H9 (cell line): ENCODE data around the gene B3GAT3. TPM values are rescaled to one million over a fixed set of nuclear protein-coding genes. Genes with fewer than 3 reads are reported as not detected.
A peak's percentile ranks its signal among the peaks of the same experiment; 100 is the strongest.
"Not testable (repeated sequence)": the region's sequence is repeated elsewhere in the genome, so short reads cannot be mapped to it uniquely, and the experiment has no call there.

Experiments used
- DNase-seq: peaks from one replicate; pipeline ENCODE4 v3.0.0-alpha.2; 2017
- H2AFZ ChIP-seq: one replicate; pipeline ENCODE4 v1.6.1; 2013; ENCODE audit warnings: mild to moderate bottlenecking, low read length, control low read depth, moderate library complexity
- H2AK5ac ChIP-seq: 2 replicates; pipeline ENCODE4 v1.6.1; 2013; ENCODE audit warnings: low read length, control low read depth, mixed read lengths; ENCODE audit not compliant: insufficient read length
- H2BK120ac ChIP-seq: one replicate; pipeline ENCODE4 v1.6.1; 2013; ENCODE audit warnings: low read depth, mild to moderate bottlenecking, low read length, control low read depth, inconsistent platforms; ENCODE audit not compliant: poor library complexity, severe bottlenecking
- H2BK12ac ChIP-seq: 2 replicates; pipeline ENCODE4 v1.6.1; 2013; ENCODE audit warnings: low read length, control low read depth, mixed read lengths, low read depth; ENCODE audit not compliant: insufficient read length
- H2BK15ac ChIP-seq: 2 replicates; pipeline ENCODE4 v1.6.1; 2013; ENCODE audit warnings: low read depth, low read length, control low read depth
- H2BK20ac ChIP-seq: one replicate; pipeline ENCODE4 v1.6.1; 2013; ENCODE audit warnings: low read depth, mild to moderate bottlenecking, low read length, control low read depth, inconsistent platforms; ENCODE audit not compliant: poor library complexity, severe bottlenecking
- H2BK5ac ChIP-seq: 2 replicates; pipeline ENCODE4 v1.6.1; 2013; ENCODE audit warnings: low read length, control low read depth, mixed read lengths; ENCODE audit not compliant: insufficient read length
- H3K14ac ChIP-seq: 2 replicates; pipeline ENCODE4 v1.6.1; 2013; ENCODE audit warnings: low read length, control low read depth; ENCODE audit not compliant: insufficient read depth
- H3K18ac ChIP-seq: 2 replicates; pipeline ENCODE4 v1.6.1; 2013; ENCODE audit warnings: low read depth, mild to moderate bottlenecking, mixed read lengths, low read length, control low read depth; ENCODE audit not compliant: insufficient read length
- H3K23ac ChIP-seq: 2 replicates; pipeline ENCODE4 v1.6.1; 2013; ENCODE audit warnings: low read length, control low read depth, mixed read lengths, low read depth; ENCODE audit not compliant: insufficient read length
- H3K23me2 ChIP-seq: 2 replicates; pipeline ENCODE4 v1.6.1; 2013; ENCODE audit warnings: low read depth, mild to moderate bottlenecking, mixed read lengths, low read length, control low read depth; ENCODE audit not compliant: insufficient read length, poor library complexity, severe bottlenecking
- H3K27ac ChIP-seq: 2 replicates; pipeline ENCODE4 v1.5.1; 2013; ENCODE audit warnings: low read length, control low read depth, mixed read lengths, low read depth; ENCODE audit not compliant: insufficient read length
- H3K27me3 ChIP-seq: 2 replicates; pipeline ENCODE4 v1.6.1; 2013; ENCODE audit warnings: low read length, control low read depth, inconsistent platforms; ENCODE audit not compliant: insufficient read depth
- H3K4ac ChIP-seq: 2 replicates; pipeline ENCODE4 v1.6.1; 2013; ENCODE audit warnings: low read depth, mild to moderate bottlenecking, control low read depth, inconsistent platforms, low read length, moderate library complexity
- H3K4me1 ChIP-seq: 2 replicates; pipeline ENCODE4 v1.6.1; 2013; ENCODE audit warnings: low read length, control low read depth, inconsistent platforms; ENCODE audit not compliant: insufficient read depth
- H3K4me2 ChIP-seq: 2 replicates; pipeline ENCODE4 v1.6.1; 2013; ENCODE audit warnings: low read length, control low read depth, mixed read lengths; ENCODE audit not compliant: insufficient read length, insufficient read depth
- H3K56ac ChIP-seq: 2 replicates; pipeline ENCODE4 v1.6.1; 2013; ENCODE audit warnings: low read depth, mild to moderate bottlenecking, mixed read lengths, low read length, control low read depth; ENCODE audit not compliant: insufficient read length
- H3K79me1 ChIP-seq: 2 replicates; pipeline ENCODE4 v1.6.1; 2013; ENCODE audit warnings: low read depth, mild to moderate bottlenecking, moderate library complexity, low read length, control low read depth, inconsistent platforms; ENCODE audit not compliant: insufficient read depth, poor library complexity, severe bottlenecking
- H3K79me2 ChIP-seq: 2 replicates; pipeline ENCODE4 v1.6.1; 2013; ENCODE audit warnings: low read length, control low read depth, inconsistent platforms; ENCODE audit not compliant: insufficient read depth
- H3K9ac ChIP-seq: 2 replicates; pipeline ENCODE4 v1.6.1; 2013; ENCODE audit warnings: low read length, control low read depth, mixed read lengths; ENCODE audit not compliant: insufficient read length; ENCODE audit errors: extremely low read depth
- H3K9me3 ChIP-seq: one replicate; pipeline ENCODE4 v1.6.1; 2013; ENCODE audit warnings: low read depth, low read length, inconsistent platforms; ENCODE audit not compliant: control insufficient read depth
- H3T11ph ChIP-seq: one replicate; pipeline ENCODE4 v1.6.1; 2013; ENCODE audit warnings: mild to moderate bottlenecking, low read length, control low read depth, inconsistent platforms
- H4K20me1 ChIP-seq: one replicate; pipeline ENCODE4 v1.6.1; 2013; ENCODE audit not compliant: control insufficient read depth, insufficient read length, insufficient read depth
- H4K5ac ChIP-seq: 2 replicates; pipeline ENCODE4 v1.6.1; 2013; ENCODE audit warnings: low read depth, mild to moderate bottlenecking, mixed read lengths, low read length, control low read depth; ENCODE audit not compliant: insufficient read length
- H4K8ac ChIP-seq: replicated peaks from 2 replicates; pipeline ENCODE4 v1.6.1; 2013; ENCODE audit warnings: low read length, control low read depth, mixed read lengths, low read depth; ENCODE audit not compliant: insufficient read length
- H4K91ac ChIP-seq: 2 replicates; pipeline ENCODE4 v1.6.1; 2013; ENCODE audit warnings: low read depth, mild to moderate bottlenecking, moderate library complexity, mixed read lengths, low read length, control low read depth; ENCODE audit not compliant: insufficient read length
- H3K27ac Mint-ChIP-seq, 3 experiments: 2 replicates in 2 of 3; 3 replicates in 1 of 3; pipeline ENCODE4 v1.8.0; 2020 to 2021; ENCODE audit warnings: mixed read lengths in 3 of 3, mild to moderate bottlenecking in 1 of 3, moderate library complexity in 1 of 3
- H3K27me3 Mint-ChIP-seq: 2 replicates; pipeline ENCODE4 v1.8.0; 2021; ENCODE audit warnings: low read depth, mild to moderate bottlenecking, moderate library complexity, mixed read lengths
- H3K36me3 Mint-ChIP-seq, 3 experiments: 2 replicates in 2 of 3; 3 replicates in 1 of 3; pipeline ENCODE4 v1.8.0; 2020 to 2021; ENCODE audit warnings: low read depth in 3 of 3, mixed read lengths in 3 of 3; ENCODE audit not compliant: insufficient read depth in 1 of 3
- H3K4me1 Mint-ChIP-seq, 2 experiments: 2 replicates each; pipeline ENCODE4 v1.8.0; 2020; ENCODE audit warnings: mixed read lengths in 2 of 2
- H3K4me3 Mint-ChIP-seq, 2 experiments: 2 replicates in 1 of 2; 3 replicates in 1 of 2; pipeline ENCODE4 v1.8.0; 2020 to 2021; ENCODE audit warnings: mild to moderate bottlenecking in 2 of 2, mixed read lengths in 2 of 2, moderate library complexity in 1 of 2
- H3K9me3 Mint-ChIP-seq, 2 experiments: 2 replicates in 1 of 2; 3 replicates in 1 of 2; pipeline ENCODE4 v1.8.0; 2020; ENCODE audit warnings: mild to moderate bottlenecking in 2 of 2, mixed read lengths in 2 of 2, moderate library complexity in 1 of 2
- WGBS: extraction: QIAGEN DNeasy Blood & Tissue Kit; methylation state at CpG from one replicate; pipeline ENCODE4 v1.1.7; 2013; ENCODE audit warnings: missing lambda C conversion rate, low lambda C conversion rate, mixed read lengths; ENCODE audit not compliant: insufficient read length; ENCODE audit errors: extremely low coverage; 5-methylcytosine and 5-hydroxymethylcytosine counted together
- total RNA-seq: library from RNA; stranded (reverse); gene quantifications from 2 replicates; pipeline ENCODE4 v1.2.1, GENCODE V29; 2021
- TF ChIP-seq, protein P1 (sequence below): fragments of 200-600 bp; sonication (generic); conservative IDR thresholded peaks from 3 replicates; pipeline ENCODE4 v1.8.0; 2021; ENCODE audit warnings: antibody characterized with exemption, mild to moderate bottlenecking

The B3GAT3 gene
- total RNA-seq, 1 experiment from 2014 or later = 30.8 TPM

DNA sequence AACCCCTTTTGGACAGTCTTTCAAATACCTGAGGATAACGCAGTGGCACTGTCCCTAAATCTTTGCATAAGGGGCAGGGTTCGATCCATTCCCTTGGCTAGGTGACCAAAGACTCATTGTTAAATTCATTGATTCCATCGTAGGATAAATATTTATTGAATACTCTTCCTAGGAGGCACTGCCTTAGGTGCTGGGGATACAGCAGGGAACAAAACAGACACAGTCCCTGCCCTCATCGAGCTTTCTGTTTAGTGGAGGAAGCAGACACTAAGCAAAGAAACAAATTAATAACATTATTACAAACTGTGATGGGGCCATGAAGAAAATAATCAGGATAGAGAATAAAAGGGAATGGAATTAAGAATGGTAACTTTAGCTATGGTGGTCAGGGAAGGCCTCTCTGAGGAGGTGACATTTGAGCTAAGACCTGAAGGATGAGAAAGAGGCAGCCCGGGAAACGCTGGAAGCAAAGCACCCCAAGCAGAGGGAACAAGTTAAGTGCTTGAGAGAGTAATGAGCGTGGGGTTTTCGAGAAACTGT lies 689 bp downstream of the B3GAT3 start:
- Histone ChIP-seq H3K9me3 (no peaks in the 10 kb centered on the region), H3K27ac (no peak overlapping the region), H2BK5ac (no peak overlapping the region), H2BK12ac (no peak overlapping the region), H2BK15ac (no peak overlapping the region), H3K14ac (peak overlapping the region; percentile 83), H3K23ac (peak overlapping the region; percentile 93), H3K79me1 (no peaks in the 10 kb centered on the region), H3K27me3 (no peaks in the 10 kb centered on the region), H3K23me2 (peaks cover 8% of the 10 kb centered on the region), H3K4ac (no peak overlapping the region), H2BK120ac (no peak overlapping the region), H4K20me1 (no peaks in the 10 kb centered on the region), H4K8ac (no peak overlapping the region), H2AK5ac (no peak overlapping the region), H3K79me2 (no peaks in the 10 kb centered on the region; the same call in 1 of the 2 replicates), H3K18ac (peak overlapping the region; percentile 87), H3T11ph (no peak overlapping the region), H3K56ac (no peak overlapping the region), H4K91ac (no peak overlapping the region), H3K9ac (peak overlapping the region; percentile 85), H3K4me2 (peak overlapping the region; percentile 98), H2AFZ (no peak overlapping the region), H3K4me1 (peaks cover 2% of the 10 kb centered on the region; the same call in 1 of the 2 replicates), H4K5ac (no peak overlapping the region), H2BK20ac (no peak overlapping the region)
- Mint-ChIP-seq H3K27ac (peak overlapping the region; percentile 95 to 98 (median 96)), H3K9me3 (no peaks in the 10 kb centered on the region), H3K36me3 (peaks cover 13 to 39% (median 38%) of the 10 kb centered on the region in 3 experiments; a peak in 6 of 7 replicates), H3K4me1 (peaks cover 17 to 19% of the 10 kb centered on the region in 2 experiments), H3K27me3 (no peaks in the 10 kb centered on the region), H3K4me3 (peak overlapping the region; percentile 95 to 98)
- DNase-seq = no peak
- TF ChIP-seq, protein P1, sequence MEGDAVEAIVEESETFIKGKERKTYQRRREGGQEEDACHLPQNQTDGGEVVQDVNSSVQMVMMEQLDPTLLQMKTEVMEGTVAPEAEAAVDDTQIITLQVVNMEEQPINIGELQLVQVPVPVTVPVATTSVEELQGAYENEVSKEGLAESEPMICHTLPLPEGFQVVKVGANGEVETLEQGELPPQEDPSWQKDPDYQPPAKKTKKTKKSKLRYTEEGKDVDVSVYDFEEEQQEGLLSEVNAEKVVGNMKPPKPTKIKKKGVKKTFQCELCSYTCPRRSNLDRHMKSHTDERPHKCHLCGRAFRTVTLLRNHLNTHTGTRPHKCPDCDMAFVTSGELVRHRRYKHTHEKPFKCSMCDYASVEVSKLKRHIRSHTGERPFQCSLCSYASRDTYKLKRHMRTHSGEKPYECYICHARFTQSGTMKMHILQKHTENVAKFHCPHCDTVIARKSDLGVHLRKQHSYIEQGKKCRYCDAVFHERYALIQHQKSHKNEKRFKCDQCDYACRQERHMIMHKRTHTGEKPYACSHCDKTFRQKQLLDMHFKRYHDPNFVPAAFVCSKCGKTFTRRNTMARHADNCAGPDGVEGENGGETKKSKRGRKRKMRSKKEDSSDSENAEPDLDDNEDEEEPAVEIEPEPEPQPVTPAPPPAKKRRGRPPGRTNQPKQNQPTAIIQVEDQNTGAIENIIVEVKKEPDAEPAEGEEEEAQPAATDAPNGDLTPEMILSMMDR = no peak
- no CpG with 5 or more reads among the region's 8 CpGs for WGBS

DNA sequence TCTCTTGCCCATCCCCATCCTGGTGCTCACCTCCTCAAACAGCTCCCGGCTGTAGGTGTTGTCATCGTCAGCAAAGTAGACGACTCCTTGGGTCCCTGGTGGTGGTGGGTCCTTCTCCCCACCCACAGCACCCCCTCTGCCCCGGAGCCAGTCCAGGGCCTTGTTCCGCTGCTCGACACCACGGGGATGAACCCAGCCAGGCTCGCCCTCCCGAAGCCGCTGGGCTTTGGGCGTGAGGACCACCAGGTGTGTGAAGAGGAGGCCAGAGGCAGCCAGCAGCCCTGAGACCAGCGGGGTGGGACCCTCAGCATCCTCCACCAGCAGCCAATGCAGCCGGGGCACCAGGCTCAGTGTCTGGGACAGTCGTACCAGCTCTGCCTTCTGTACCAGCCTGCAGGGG lies 4.8 kb downstream of the B3GAT3 start:
- not testable (repeated sequence) for H3K4me3 Mint-ChIP-seq, H3K23ac ChIP-seq, H3K79me2 ChIP-seq, H2BK12ac ChIP-seq, H2BK5ac ChIP-seq, H3K4me1 ChIP-seq, H3K9me3 Mint-ChIP-seq, H4K8ac ChIP-seq, H2BK15ac ChIP-seq, H3K14ac ChIP-seq, H3K27me3 ChIP-seq, H2BK120ac ChIP-seq, H3K4ac ChIP-seq, H3K56ac ChIP-seq, H2AFZ ChIP-seq, H4K5ac ChIP-seq, H3K9ac ChIP-seq, H3K79me1 ChIP-seq, H2AK5ac ChIP-seq, H3K27ac ChIP-seq, H3K9me3 ChIP-seq, H4K20me1 ChIP-seq, H3K18ac ChIP-seq, H3K27me3 Mint-ChIP-seq, H4K91ac ChIP-seq, H2BK20ac ChIP-seq, H3T11ph ChIP-seq, H3K4me2 ChIP-seq, DNase-seq
- Mint-ChIP-seq H3K4me1 (peaks cover 20 to 29% of the 10 kb centered on the region in 2 experiments), H3K36me3 (peaks cover 2 to 20% (median 19%) of the 10 kb centered on the region in 3 experiments; a peak in 6 of 7 replicates), H3K27ac (0 out of 7 replicates have a peak overlapping the region, but pooled peaks of 1 of the 3 experiments have one; percentile 22)
- peaks cover 13% of the 10 kb centered on the region for H3K23me2 ChIP-seq
- no CpG with 5 or more reads among the region's 14 CpGs for WGBS
